Transverse colon (tissue), 4 donors: Measurements from ENCODE around the gene ERBB3.

Source experiments
- POLR2AphosphoS5 ChIP-seq, 3 donors: sonication (generic); formaldehyde crosslinking; IDR thresholded peaks; one replicate each; pipeline ENCODE4 v1.6.1; 2016; ENCODE audit warnings: antibody characterized with exemption in 3 of 3
- TF ChIP-seq, protein P1 (sequence below), 5 experiments: fragments of 200-600 bp in 3 of 5; fragments of 450-650 bp in 2 of 5; sonication (generic) in 3 of 5; IDR thresholded peaks; 1 replicate in 2 of 5; 2 replicates in 3 of 5; pipeline ENCODE4 v1.5.1; 2016 to 2017; ENCODE audit warnings: antibody characterized with exemption in 5 of 5, inconsistent platforms in 3 of 5, mild to moderate bottlenecking in 2 of 5, moderate library complexity in 1 of 5

- TF ChIP-seq, protein P1, sequence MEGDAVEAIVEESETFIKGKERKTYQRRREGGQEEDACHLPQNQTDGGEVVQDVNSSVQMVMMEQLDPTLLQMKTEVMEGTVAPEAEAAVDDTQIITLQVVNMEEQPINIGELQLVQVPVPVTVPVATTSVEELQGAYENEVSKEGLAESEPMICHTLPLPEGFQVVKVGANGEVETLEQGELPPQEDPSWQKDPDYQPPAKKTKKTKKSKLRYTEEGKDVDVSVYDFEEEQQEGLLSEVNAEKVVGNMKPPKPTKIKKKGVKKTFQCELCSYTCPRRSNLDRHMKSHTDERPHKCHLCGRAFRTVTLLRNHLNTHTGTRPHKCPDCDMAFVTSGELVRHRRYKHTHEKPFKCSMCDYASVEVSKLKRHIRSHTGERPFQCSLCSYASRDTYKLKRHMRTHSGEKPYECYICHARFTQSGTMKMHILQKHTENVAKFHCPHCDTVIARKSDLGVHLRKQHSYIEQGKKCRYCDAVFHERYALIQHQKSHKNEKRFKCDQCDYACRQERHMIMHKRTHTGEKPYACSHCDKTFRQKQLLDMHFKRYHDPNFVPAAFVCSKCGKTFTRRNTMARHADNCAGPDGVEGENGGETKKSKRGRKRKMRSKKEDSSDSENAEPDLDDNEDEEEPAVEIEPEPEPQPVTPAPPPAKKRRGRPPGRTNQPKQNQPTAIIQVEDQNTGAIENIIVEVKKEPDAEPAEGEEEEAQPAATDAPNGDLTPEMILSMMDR (IDR thresholded peaks at IDR 0.05) = no peak
- TF ChIP-seq POLR2AphosphoS5 (IDR thresholded peaks at IDR 0.05) = no peak
Measured at GRCh38 chr12:56099787-56100186, 19.8 kb downstream of the ERBB3 start.
